ENCODE results near the gene GPX6. TPM values are rescaled to one million over a fixed set of nuclear protein-coding genes. Genes with fewer than 3 reads are reported as not detected.

The GPX6 gene
- total and polyA plus RNA-seq, 2 donors (not counting 3 experiments of a cell fraction or from before 2014, with no cell fraction given) = not detected

- dilution Hi-C loops (cut with MboI; ENCODE audit: extremely low pct_ligation_motif_present, low sequenced_read_pairs) = no loop called here
- intact Hi-C loops (cut with micrococcal nuclease) = no loop called here
- H3K4me1 ChIP-seq (ENCODE audit: control insufficient read depth, extremely low read depth, insufficient read depth, low read length) = no peaks in the 10 kb centered on the region
- no peak overlapping the region for H3K27ac ChIP-seq (ENCODE audit: insufficient read depth, low read depth, low read length)
- H3K4me2 ChIP-seq (ENCODE audit: insufficient read depth, low read length) = no peak overlapping the region
- no peak overlapping the region for H3K9ac ChIP-seq (replicated peaks; ENCODE audit: extremely low read depth, insufficient read depth, low read length)
- H4K20me1 ChIP-seq (replicated peaks; ENCODE audit: control insufficient read depth, extremely low read depth, insufficient read depth, low read length) = no peaks in the 10 kb centered on the region
- no peaks in the 10 kb centered on the region for H3K9me3 ChIP-seq (replicated peaks; ENCODE audit: control insufficient read depth, insufficient read depth, low read length)
- H3K79me2 ChIP-seq (ENCODE audit: control insufficient read depth, insufficient read depth, low read length) = no peaks in the 10 kb centered on the region
- no TSS peak for BruUV-seq (replicated peaks)
- no peak overlapping the region for H3K4me3 ChIP-seq (replicated peaks in 1 of 3; ENCODE audit: insufficient read depth in 1 of 3, low read depth in 1 of 3, low read length in 3 of 3)
- no peak overlapping the region for H2AFZ ChIP-seq (ENCODE audit: low read depth, low read length)
- no peaks in the 10 kb centered on the region for H3K36me3 ChIP-seq (ENCODE audit: control insufficient read depth in 2 of 2, extremely low read depth in 1 of 2, insufficient read depth in 2 of 2, low read length in 2 of 2)
- TF ChIP-seq CTCF (IDR thresholded peaks at IDR 0.05; ENCODE audit: extremely low read depth in 1 of 2, insufficient read depth in 1 of 2, low read depth in 1 of 2, low read length in 2 of 2) = no peak
- TF ChIP-seq JUN (IDR thresholded peaks at IDR 0.05; ENCODE audit: borderline replicate concordance, insufficient read depth, insufficient read length, low read depth) = no peak
- TF ChIP-seq GATA2 (IDR thresholded peaks at IDR 0.05; ENCODE audit: insufficient read depth, insufficient read length, low read depth, low read length) = no peak
- TF ChIP-seq EZH2 (IDR thresholded peaks at IDR 0.05; ENCODE audit: borderline replicate concordance, low read depth, low read length, severe bottlenecking) = no peak
- no peak for TF ChIP-seq POLR2A (IDR thresholded peaks at IDR 0.05; ENCODE audit: low read depth, low read length)
- no peak for TF ChIP-seq FOS (IDR thresholded peaks at IDR 0.05; ENCODE audit: borderline replicate concordance, insufficient read depth, low read length)
- TF ChIP-seq MAX (IDR thresholded peaks at IDR 0.05; ENCODE audit: insufficient read depth, insufficient read length) = no peak
- no peak for TF ChIP-seq MYC (IDR thresholded peaks at IDR 0.05; ENCODE audit: low read depth, low read length)
- no peak for TF ChIP-seq POLR2AphosphoS5 (IDR thresholded peaks at IDR 0.05; ENCODE audit: insufficient read depth, low read depth, low read length)
- H3K27me3 ChIP-seq (ENCODE audit: control insufficient read depth in 2 of 2, insufficient read depth in 2 of 2, low read length in 2 of 2) = no peaks in the 10 kb centered on the region
- FAIRE-seq (no peak), DNase-seq (ENCODE audit: low read depth, low spot score) (no peak)
- CTCF ChIA-PET = no interaction called here
- POLR2A ChIA-PET = no interaction called here
- H3K9me1 ChIP-seq (replicated peaks; ENCODE audit: control insufficient read depth, extremely low read depth, insufficient read depth, low read length) = no peaks in the 10 kb centered on the region
Measured at GRCh38 chr6:28511628-28512300, 3.8 kb downstream of the GPX6 start.

Measured in endothelial cell of umbilical vein (primary cell).